HG02852 (cell line): ENCODE results near the gene MAPKAPK2.

Experiments used
- ATAC-seq: cut with Tn5 transposase; IDR thresholded peaks from one replicate; pipeline ENCODE4 v1.9.1; 2021; ENCODE audit warnings: mild to moderate bottlenecking, moderate library complexity; ENCODE audit not compliant: unreplicated experiment

The MAPKAPK2 gene

DNA sequence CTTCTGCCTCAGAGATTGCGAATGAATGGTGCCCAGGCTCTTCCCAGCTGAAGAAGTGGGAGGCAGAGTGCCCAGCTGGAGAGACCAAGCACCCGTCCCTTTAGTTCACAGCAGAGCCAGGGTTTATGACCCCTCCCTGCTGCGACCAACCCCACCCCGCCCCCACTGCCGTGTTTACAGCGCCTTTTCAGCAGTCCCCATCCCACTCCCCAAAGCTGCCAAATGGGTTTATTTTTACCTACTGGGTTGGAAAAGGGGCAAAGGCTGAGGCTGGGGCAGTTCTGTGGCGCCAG is 25.8 kb upstream of the MAPKAPK2 start:
- ATAC-seq, result no peak

GRCh38 chr1:206660136-206660535 is 24.6 kb upstream of the MAPKAPK2 start:
- ATAC-seq, result no peak

DNA sequence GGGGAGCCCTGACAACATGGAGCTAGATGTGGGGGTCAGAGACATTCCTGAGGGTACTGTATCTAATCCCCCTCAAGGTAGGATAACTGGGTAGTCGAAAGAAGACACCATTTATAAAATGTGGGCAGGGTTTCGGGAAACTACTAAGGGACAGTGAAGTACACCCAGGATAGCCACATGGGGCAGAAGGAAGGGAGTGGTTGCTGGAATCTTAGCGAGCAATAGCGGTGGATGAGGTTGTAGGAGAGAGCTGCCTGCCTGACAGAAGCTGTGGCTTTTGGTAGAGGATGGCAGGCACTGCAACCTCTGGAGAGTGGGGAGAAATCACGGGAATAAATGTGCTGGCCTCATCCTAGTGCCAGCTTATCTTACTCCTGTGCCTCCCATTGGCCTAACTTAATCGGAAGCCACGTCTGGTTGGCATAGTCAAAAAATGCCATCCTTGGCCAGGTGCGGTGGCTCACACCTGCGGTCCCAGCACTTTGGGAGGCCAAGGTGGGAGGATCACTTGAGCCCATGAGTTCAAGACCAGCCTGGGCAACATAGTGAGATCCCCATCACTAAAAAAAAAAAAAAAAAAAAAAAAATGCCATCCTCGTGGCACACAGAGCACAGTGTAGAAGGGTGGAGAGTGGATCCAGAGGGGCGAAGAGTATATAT is 23.4 kb upstream of the MAPKAPK2 start:
- ATAC-seq, result no peak

DNA sequence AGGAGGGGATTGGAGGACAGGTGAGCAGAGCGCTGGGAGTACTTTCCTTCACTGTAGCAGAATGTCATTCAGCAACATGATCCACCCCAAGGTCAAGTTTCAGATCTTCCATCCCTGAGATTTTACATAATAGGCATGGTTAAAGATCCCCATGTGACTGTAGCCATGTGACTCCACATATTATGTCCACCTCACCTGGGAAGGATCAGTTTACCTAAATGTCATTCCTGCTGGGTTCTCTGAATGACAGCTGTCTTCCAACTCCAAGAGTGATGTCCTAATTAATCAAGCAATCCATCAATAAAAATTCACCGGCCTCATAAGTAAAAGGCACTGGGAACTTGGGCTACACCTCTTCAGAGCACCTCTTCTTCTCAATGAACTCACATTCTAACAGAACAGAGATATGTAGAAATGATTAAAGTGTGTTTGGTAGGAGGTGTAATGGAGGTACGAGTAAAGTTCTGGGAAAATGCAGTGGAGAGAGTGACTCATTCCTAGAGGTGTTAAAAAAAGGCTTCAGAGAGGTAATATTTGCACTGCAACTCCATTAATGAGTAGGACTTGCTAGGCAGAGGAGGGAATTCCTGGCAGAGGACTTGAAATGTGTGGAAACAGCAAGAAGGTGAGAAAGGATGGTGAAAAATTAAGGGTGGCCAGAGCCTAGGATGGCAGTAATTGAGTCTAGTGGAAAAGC is 22.2 kb upstream of the MAPKAPK2 start:
- no peak for ATAC-seq

DNA sequence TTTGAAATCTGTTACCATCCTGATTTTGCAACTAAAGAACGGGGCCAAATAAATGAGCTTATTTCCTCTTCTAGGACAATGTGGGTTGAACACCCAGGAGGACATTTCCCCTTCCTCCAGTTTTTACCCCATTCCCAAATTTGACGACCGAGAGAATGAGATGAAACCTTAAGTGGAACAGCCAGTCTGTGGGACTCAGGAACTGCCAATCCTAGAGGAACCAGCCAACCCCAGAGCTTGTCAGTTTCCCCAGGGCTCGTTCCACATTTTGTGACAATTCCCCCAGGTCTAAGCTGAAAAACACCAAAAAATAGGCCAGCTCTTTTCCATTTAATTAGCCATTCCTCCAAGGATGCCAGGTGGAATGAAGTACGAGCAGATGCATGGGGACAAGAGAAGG is 21.3 kb upstream of the MAPKAPK2 start:
- no peak for ATAC-seq

GRCh38 chr1:206663832-206664652 is 20.7 kb upstream of the MAPKAPK2 start:
- ATAC-seq, result peak; percentile 60

- no peak for ATAC-seq
These were observed 20.0 kb upstream of the MAPKAPK2 start for GRCh38 chr1:206664740-206665139.

DNA sequence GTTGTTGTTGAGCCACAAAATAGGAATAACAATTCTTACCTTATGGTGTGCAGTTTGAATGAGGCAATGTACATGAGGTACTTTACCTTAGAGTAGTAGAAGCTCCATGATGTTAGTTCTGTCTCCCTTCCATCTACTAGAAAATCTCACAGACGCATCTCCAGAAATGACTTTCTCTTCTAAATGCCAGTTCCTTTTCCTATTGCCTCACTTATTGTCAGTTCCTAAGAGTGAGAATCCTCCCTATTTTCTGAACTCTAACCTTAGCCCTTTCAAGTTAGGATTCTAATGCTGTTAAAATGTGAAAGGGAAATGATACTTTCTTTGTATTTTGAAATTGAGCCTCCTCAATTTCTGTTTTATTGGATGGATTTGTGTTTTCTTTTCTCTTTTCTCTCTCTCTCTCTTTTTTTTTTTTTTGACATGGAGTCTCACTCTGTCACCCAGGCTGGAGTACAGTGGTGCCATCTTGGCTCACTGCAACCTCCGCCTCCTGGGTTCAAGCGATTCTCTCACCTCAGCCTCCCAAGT is 18.6 kb upstream of the MAPKAPK2 start:
- ATAC-seq, result no peak

DNA sequence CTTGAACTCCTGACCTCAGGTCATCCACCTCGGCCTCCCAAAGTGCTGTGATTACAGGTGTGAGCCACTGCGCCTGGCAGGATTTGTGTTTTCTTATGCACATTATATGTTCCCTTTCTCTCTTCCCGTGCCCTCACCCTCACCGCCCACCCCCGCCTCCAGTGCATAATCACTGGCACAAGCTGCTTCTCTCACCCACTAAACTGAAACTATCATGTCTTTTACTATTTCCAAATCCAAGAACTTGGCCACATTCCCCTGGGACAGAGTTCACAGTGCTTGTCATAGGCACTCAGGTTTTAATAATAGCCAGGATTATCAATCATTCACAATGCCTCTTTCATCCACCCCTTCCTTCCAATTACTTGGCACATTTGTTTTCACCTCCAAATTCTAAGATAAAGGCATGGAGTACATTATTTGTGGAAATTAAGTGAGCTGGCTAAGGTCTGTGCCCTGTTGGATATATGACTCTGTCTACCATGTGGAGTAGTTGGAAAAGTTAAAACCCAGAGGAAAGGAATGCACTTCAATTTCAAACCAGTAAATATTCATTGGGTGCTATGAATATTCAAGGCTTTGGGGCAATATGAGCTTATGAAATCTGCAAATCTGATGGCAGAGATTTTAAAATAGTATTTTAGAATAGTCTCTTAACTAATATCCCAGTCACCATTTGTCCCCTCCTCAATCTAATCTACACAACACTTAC is 17.6 kb upstream of the MAPKAPK2 start:
- ATAC-seq, result no peak

GRCh38 chr1:206668351-206668750 is 16.4 kb upstream of the MAPKAPK2 start:
- no peak for ATAC-seq

DNA sequence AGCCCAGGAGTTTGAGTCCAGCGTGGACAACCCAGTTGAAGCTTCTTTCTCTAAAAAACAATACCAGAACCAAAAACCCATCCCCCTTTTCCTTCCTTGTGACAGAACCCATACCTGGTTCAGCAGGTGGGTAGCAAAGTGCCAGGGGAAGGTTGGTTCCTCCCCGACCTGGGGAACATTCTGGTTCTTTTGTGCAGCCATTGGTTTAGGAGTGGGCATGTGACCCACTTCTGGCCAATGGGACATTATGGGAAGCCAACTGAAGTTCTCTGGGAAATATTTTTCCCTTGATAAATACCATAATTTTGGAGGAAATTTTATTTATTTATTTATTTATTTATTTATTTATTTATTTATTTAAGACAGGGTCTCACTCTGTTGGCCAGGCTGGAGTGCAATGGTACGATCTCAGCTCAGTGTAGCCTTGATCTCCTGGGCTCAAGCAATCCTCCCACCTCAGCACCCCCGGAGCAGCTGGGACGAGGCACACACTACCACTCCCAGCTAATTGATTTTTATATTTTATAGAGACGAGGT is 15.8 kb upstream of the MAPKAPK2 start:
- ATAC-seq, result no peak

DNA sequence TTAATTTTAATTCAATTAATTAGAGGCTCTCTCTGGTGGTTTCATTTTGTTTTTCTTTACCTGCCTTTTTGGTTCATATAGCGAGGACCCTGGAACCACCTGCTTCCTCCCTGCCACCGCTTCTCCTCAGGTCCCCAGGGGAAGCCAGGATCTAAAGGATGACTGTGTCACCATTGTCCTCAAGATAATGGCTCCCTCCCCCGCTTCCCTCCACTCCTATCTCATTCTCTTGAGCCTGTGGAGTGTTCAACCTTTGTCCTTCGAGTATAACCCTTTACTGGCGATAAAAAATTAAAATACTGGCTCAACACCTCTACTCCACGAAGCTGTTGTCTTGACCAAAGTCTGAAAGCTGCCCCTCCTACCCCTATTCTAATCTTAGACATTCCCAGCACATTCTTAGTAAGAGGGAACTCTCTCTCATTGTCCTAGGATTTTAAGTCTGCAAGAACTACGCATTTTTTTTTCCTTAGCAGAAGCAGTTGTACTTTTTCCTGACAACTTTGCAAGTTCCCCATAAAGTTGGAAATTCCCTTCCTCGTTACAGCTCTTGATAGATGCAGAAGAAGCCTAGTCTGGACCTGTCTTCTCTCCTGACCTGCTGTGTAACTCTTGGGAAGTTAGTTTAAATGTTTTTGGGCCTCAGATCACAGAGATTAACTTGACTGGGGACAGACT is 12.6 kb upstream of the MAPKAPK2 start:
- no peak for ATAC-seq

DNA sequence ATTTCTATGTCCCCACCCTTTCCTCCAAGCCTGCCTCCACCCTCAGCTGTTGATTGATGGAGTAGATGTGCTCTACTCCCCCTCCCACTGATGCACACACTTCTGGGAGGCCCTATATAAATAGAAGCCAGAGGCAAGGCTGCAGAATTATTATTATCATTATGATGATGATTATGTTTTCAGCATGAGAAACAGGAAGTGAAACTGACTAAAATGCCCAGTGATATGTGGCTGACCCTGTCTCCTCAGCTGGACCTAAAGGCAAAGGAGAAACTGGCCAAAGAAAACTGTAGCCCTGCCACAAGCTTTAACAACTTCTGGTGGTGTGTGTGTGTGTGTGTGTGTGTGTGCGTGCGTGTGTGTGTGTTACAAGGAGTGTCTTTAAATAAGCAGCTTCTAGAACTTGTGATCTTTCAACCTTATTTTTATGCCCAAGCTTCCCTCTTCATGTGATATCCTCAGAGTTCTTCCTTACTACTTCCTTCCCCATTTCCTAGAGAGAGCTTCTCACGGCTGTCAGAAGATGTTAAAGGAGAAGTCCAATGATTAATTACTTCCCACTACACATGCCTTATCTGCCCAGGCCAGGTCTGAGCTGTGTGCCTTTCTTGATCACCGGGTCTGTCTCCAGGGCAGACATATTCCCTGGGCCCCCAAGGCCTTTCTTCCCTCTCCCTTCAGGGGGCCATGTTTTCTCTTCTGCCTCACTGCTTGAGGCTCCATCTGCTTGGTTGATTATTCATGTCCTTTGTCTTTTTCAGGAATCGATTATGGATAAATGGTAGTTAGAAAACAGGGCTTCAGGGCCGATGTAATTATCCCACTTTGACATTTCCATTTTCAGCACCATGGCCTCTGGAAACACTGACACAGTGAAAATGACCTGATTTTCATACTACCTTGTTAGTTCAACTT is 11.6 kb upstream of the MAPKAPK2 start:
- no peak for ATAC-seq

DNA sequence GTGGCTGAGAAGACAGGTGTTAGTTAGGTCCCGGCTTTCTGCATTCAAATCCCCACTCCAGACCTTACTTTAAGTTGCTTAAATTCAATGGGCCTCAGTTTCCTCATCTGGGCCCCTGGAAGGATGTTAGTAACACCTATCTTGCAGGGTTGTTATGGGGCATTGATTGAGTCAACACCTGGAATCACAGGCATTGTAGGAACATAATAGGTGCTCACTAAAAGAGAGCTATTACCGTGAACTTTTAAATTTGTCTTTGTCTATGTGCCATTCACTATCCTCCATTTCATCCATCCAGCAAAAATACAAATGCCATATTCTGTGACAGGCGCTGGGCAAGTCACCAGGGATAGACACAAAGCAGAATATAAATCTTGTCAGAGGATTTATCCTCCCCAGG is 10.5 kb upstream of the MAPKAPK2 start:
- no peak for ATAC-seq

- ATAC-seq, result no peak
These were observed 9.9 kb upstream of the MAPKAPK2 start for GRCh38 chr1:206674745-206675175.

DNA sequence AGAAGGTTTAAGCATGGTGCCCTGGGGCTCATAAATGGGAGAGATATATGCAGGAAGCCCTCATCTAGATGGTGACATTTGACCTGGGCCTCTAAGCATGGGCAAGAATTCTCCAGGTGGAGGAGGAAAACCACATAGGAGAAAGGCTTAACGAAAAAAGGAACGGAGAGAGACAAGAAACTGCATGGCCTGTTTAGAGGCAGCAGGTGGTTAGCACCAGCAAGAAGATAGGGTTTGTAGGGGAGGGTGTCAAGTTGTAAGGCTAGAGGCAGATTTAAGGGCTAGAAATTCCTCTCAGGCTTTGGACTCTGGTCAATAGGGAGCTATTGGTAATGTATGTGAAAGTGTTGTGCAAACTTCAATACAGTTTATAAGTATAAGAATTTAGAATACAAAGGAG is 8.2 kb upstream of the MAPKAPK2 start:
- ATAC-seq, result no peak

GRCh38 chr1:206678490-206678889 is 6.2 kb upstream of the MAPKAPK2 start:
- peak; percentile 37 for ATAC-seq

GRCh38 chr1:206679738-206680211 is 4.9 kb upstream of the MAPKAPK2 start:
- ATAC-seq, result peak; percentile 71

DNA sequence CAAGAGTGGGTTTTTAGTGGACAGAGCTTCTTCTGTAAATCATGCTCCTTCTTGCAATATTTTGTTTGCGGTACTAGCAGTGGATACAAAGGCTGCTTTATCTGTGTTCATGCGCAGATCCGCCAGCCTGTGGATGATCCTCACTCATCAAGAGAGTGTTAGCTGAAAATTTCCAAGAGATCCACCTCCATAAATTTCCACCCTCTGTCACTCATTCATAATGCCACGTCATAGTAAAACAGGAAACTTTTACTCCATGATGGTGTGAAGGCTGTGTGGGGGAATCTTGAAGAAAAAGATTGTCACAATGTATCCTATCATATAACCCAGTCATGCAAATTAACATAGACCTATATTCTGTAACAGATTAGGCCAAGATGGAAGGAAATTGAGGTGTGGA is 4.4 kb upstream of the MAPKAPK2 start:
- no peak for ATAC-seq
